ENCODE results near the gene RHOT2. TPM values are rescaled to one million over a fixed set of nuclear protein-coding genes. Genes with fewer than 3 reads are reported as not detected.

The RHOT2 gene
- total RNA-seq, 4 donors from 2014 or later = 110 to 416 (median 239) TPM

GRCh38 chr16:624526-625070, 43.3 kb upstream of the RHOT2 start:
- H3K4me3 ChIP-seq = no peak overlapping the region
- H3K4me1 ChIP-seq = peaks cover 0 to 6% (median 0%) of the 10 kb centered on the region in 4 donors
- H3K27ac ChIP-seq = no peak overlapping the region
- TF ChIP-seq POLR2A (IDR thresholded peaks at IDR 0.05) = no peak
- TF ChIP-seq CTCF (IDR thresholded peaks at IDR 0.05) = no peak
- H3K9me3 ChIP-seq = no peaks in the 10 kb centered on the region
- peaks cover 0 to 44% (median 0%) of the 10 kb centered on the region in 3 donors for H3K36me3 ChIP-seq
- no peak for DNase-seq
- H3K27me3 ChIP-seq = no peaks in the 10 kb centered on the region

GRCh38 chr16:625117-625976, 42.6 kb upstream of the RHOT2 start:
- no peak for TF ChIP-seq CTCF (IDR thresholded peaks at IDR 0.05)
- no peak for TF ChIP-seq POLR2A (IDR thresholded peaks at IDR 0.05)
- H3K9me3 ChIP-seq = no peaks in the 10 kb centered on the region
- H3K27ac ChIP-seq = no peak overlapping the region
- no peak overlapping the region for H3K4me3 ChIP-seq
- peaks cover 0 to 13% (median 0%) of the 10 kb centered on the region in 4 donors for H3K4me1 ChIP-seq
- no peaks in the 10 kb centered on the region for H3K27me3 ChIP-seq
- H3K36me3 ChIP-seq = peaks cover 0 to 44% (median 0%) of the 10 kb centered on the region in 3 donors
- DNase-seq = no peak

GRCh38 chr16:625977-626765, 41.8 kb upstream of the RHOT2 start:
- no peak overlapping the region for H3K27ac ChIP-seq
- peaks cover 0 to 44% (median 0%) of the 10 kb centered on the region in 3 donors for H3K36me3 ChIP-seq
- peaks cover 0 to 20% (median 3%) of the 10 kb centered on the region in 4 donors for H3K4me1 ChIP-seq
- no peak for DNase-seq
- TF ChIP-seq CTCF (IDR thresholded peaks at IDR 0.05) (no peak), POLR2A (IDR thresholded peaks at IDR 0.05) (no peak)
- no peak overlapping the region for H3K4me3 ChIP-seq
- H3K27me3 ChIP-seq = no peaks in the 10 kb centered on the region
- no peaks in the 10 kb centered on the region for H3K9me3 ChIP-seq

GRCh38 chr16:626787-627453, 41.0 kb upstream of the RHOT2 start:
- no peak overlapping the region for H3K27ac ChIP-seq
- DNase-seq = no peak
- H3K27me3 ChIP-seq = no peaks in the 10 kb centered on the region
- H3K4me1 ChIP-seq = peaks cover 0 to 20% (median 4%) of the 10 kb centered on the region in 4 donors
- H3K4me3 ChIP-seq = no peak overlapping the region
- peaks cover 0 to 44% (median 0%) of the 10 kb centered on the region in 3 donors for H3K36me3 ChIP-seq
- TF ChIP-seq POLR2A (IDR thresholded peaks at IDR 0.05) = no peak
- no peak for TF ChIP-seq CTCF (IDR thresholded peaks at IDR 0.05)
- no peaks in the 10 kb centered on the region for H3K9me3 ChIP-seq

Measured in Peyer's patch (tissue), 4 donors.